A549 (cell line): ENCODE data around the gene DYNC1I1. TPM values are rescaled to one million over a fixed set of nuclear protein-coding genes. Genes with fewer than 3 reads are reported as not detected.
A peak's percentile ranks its signal among the peaks of the same experiment; 100 is the strongest.

ENCODE experiments used
- ATAC-seq, 2 experiments: fragments of 200-7000 bp in 1 of 2; fragments of >200 bp in 1 of 2; cut with Nextera tagmentation in 1 of 2; cut with Tn5 transposase in 1 of 2; 3 replicates each; pipeline versions ENCODE4 v1.8.0 to v1.9.1; 2018 to 2020; ENCODE audit warnings: mild to moderate bottlenecking in 1 of 2, moderate library complexity in 1 of 2
- CTCF ChIA-PET: fragments of 300-600 bp; sonication (Branson Sonifier 250); formaldehyde crosslinking; extraction: SDS; loops from one replicate; lab custom pipeline; 2021; ENCODE audit warnings: antibody characterized with exemption, inconsistent platforms; lab: Yijun Ruan, JAX
- POLR2A ChIA-PET: fragments of 350-600 bp; formaldehyde crosslinking; extraction: SDS; loops from one replicate; lab custom pipeline; 2021; ENCODE audit warnings: antibody characterized with exemption, inconsistent platforms; lab: Yijun Ruan, JAX
- DNase-seq, 2 experiments: peaks; one replicate each; pipeline versions ENCODE4 v3.0.0 to v3.0.0-alpha.2; 2011 to 2016; ENCODE audit warnings: low read depth in 1 of 2, low spot score in 1 of 2
- FAIRE-seq: peaks from 2 replicates; lab custom pipeline; 2011; peaks lifted over from hg19 to GRCh38; lab: Jason Lieb, UNC
- H3K27ac ChIP-seq, 2 experiments: fragments of >200 bp; sonication (Bioruptor Twin); formaldehyde crosslinking; 3 replicates each; pipeline ENCODE4 v1.5.1; 2016 to 2017
- H3K4me1 ChIP-seq: fragments of >200 bp; sonication (Bioruptor Twin); formaldehyde crosslinking; 3 replicates; pipeline ENCODE4 v1.6.1; 2016
- H3K4me2 ChIP-seq: fragments of >200 bp; sonication (Bioruptor Twin); formaldehyde crosslinking; 3 replicates; pipeline ENCODE4 v1.6.1; 2016
- H3K4me3 ChIP-seq: fragments of >200 bp; sonication (Bioruptor Twin); formaldehyde crosslinking; 3 replicates; pipeline ENCODE4 v1.5.1; 2016
- H3K9me3 ChIP-seq: fragments of >200 bp; sonication (Bioruptor Twin); formaldehyde crosslinking; 3 replicates; pipeline ENCODE4 v1.6.1; 2016
- BHLHE40 ChIP-seq: IDR thresholded peaks from 2 replicates; pipeline ENCODE4 v1.6.1; 2012; ENCODE audit warnings: low read depth, low read length, inconsistent platforms
- CBX2 ChIP-seq: fragments of 200-600 bp; sonication (generic); IDR thresholded peaks from 2 replicates; pipeline ENCODE4 v1.6.1; 2016; ENCODE audit warnings: low read depth, mild to moderate bottlenecking, borderline replicate concordance
- CBX8 ChIP-seq: fragments of 200-600 bp; sonication (generic); IDR thresholded peaks from 2 replicates; pipeline ENCODE4 v1.6.1; 2016
- CHD2 ChIP-seq: fragments of 150-350 bp; IDR thresholded peaks from 2 replicates; pipeline ENCODE4 v1.6.1; 2014; ENCODE audit warnings: low read length; ENCODE audit not compliant: partially characterized antibody
- EHF ChIP-seq: fragments of 250-450 bp; sonication (Bioruptor Pico); IDR thresholded peaks from 2 replicates; pipeline ENCODE4 v1.5.0; 2020; ENCODE audit warnings: mild to moderate bottlenecking
- EHMT2 ChIP-seq: fragments of 200-600 bp; sonication (generic); IDR thresholded peaks from 2 replicates; pipeline ENCODE4 v1.6.1; 2016; ENCODE audit warnings: antibody characterized with exemption, low read depth, mild to moderate bottlenecking, moderate library complexity
- EP300 ChIP-seq, 2 experiments: fragments of >200 bp; sonication (Bioruptor Twin); formaldehyde crosslinking; IDR thresholded peaks; 2 replicates in 1 of 2; 3 replicates in 1 of 2; pipeline ENCODE4 v1.6.1; 2016 to 2017
- FOSL2 ChIP-seq, 2 experiments: fragments of 450-650 bp in 1 of 2; fragments of >200 bp in 1 of 2; sonication (Bioruptor Twin) in 1 of 2; formaldehyde crosslinking; IDR thresholded peaks; 2 replicates each; pipeline versions ENCODE4 v1.5.0 to v1.6.1; 2016 to 2020; ENCODE audit warnings: mild to moderate bottlenecking in 1 of 2, moderate library complexity in 1 of 2
- FOXS1 ChIP-seq: fragments of 250-450 bp; sonication (Bioruptor Pico); IDR thresholded peaks from 2 replicates; pipeline ENCODE4 v1.5.0; 2020; ENCODE audit warnings: mild to moderate bottlenecking, moderate library complexity
- GATA3 ChIP-seq: IDR thresholded peaks from 2 replicates; pipeline ENCODE4 v1.6.1; 2012; ENCODE audit warnings: borderline replicate concordance
- HDAC2 ChIP-seq: fragments of 200-600 bp; sonication (generic); IDR thresholded peaks from 2 replicates; pipeline ENCODE4 v1.6.1; 2016
- HEYL ChIP-seq: fragments of 250-450 bp; sonication (Bioruptor Pico); IDR thresholded peaks from 2 replicates; pipeline ENCODE4 v1.8.0; 2021; ENCODE audit warnings: mild to moderate bottlenecking, moderate library complexity
- HOXB13 ChIP-seq: fragments of 250-450 bp; sonication (Bioruptor Pico); IDR thresholded peaks from 2 replicates; pipeline ENCODE4 v1.5.0; 2020; ENCODE audit warnings: low read depth, mild to moderate bottlenecking, moderate library complexity
- JUN ChIP-seq, 2 experiments: fragments of >200 bp; sonication (Bioruptor Twin); formaldehyde crosslinking; IDR thresholded peaks; 2 replicates in 1 of 2; 3 replicates in 1 of 2; pipeline ENCODE4 v1.6.1; 2016 to 2017
- MAZ ChIP-seq: fragments of 150-350 bp; IDR thresholded peaks from 2 replicates; pipeline ENCODE4 v1.6.1; 2014; ENCODE audit warnings: antibody characterized with exemption, low read depth, low read length, borderline replicate concordance
- NFE2L2 ChIP-seq: fragments of 150-350 bp; conservative IDR thresholded peaks from 2 replicates; pipeline ENCODE4 v1.6.1; 2014; ENCODE audit warnings: low read length
- NR3C1 ChIP-seq: fragments of >200 bp; sonication (Bioruptor Twin); formaldehyde crosslinking; IDR thresholded peaks from 3 replicates; pipeline ENCODE4 v1.6.1; 2017
- POLR2A ChIP-seq: IDR thresholded peaks from 2 replicates; pipeline ENCODE4 v1.6.1; 2012; ENCODE audit warnings: mild to moderate bottlenecking, low read length
- POLR2AphosphoS2 ChIP-seq: conservative IDR thresholded peaks from 2 replicates; pipeline ENCODE4 v1.6.1; 2012; ENCODE audit warnings: low read length, improper control_type of control experiment, inconsistent platforms
- RCOR1 ChIP-seq: fragments of 150-350 bp; IDR thresholded peaks from 2 replicates; pipeline ENCODE4 v1.6.1; 2014; ENCODE audit warnings: antibody characterized with exemption, low read length, low read depth
- SMC3 ChIP-seq: fragments of >200 bp; sonication (Bioruptor Twin); formaldehyde crosslinking; IDR thresholded peaks from 3 replicates; pipeline ENCODE4 v1.6.1; 2018; ENCODE audit warnings: inconsistent platforms
- ZFP36 ChIP-seq: fragments of 450-650 bp; IDR thresholded peaks from 2 replicates; pipeline ENCODE4 v1.6.1; 2014; ENCODE audit warnings: borderline replicate concordance; ENCODE audit not compliant: partially characterized antibody
- ZNF302 ChIP-seq: fragments of 250-450 bp; sonication (Bioruptor Pico); IDR thresholded peaks from 2 replicates; pipeline ENCODE4 v1.9.0; 2021; ENCODE audit warnings: inconsistent platforms, mild to moderate bottlenecking, moderate library complexity
- ZSCAN20 ChIP-seq: fragments of 250-450 bp; sonication (Bioruptor Pico); IDR thresholded peaks from 2 replicates; pipeline ENCODE4 v1.8.0; 2022; ENCODE audit warnings: mild to moderate bottlenecking, moderate library complexity
- WGBS: methylation state at CpG from one replicate; pipeline ENCODE4 v1.1.6; 2017; ENCODE audit errors: missing lambda C conversion rate; 5-methylcytosine and 5-hydroxymethylcytosine counted together
- polyA minus RNA-seq: library from RNA; depleted of rRNA, polyadenylated mRNA; stranded (reverse); fragments of >200 nt; gene quantifications from 2 replicates; pipeline ENCODE4 v1.2.3, GENCODE V29; 2011; rRNA and poly(A)+ RNA removed
- polyA plus RNA-seq, 4 experiments: library from polyadenylated mRNA; depleted of rRNA in 3 of 4; stranded (reverse); fragments of >200 nt; fragmentation: RNase III in 1 of 4; extraction: RNeasy Plus Mini Kit Qiagen cat#74134 plus additional on column Dnase treatment in 1 of 4; gene quantifications; 2 replicates in 3 of 4; 3 replicates in 1 of 4; pipeline ENCODE4 v1.2.3, GENCODE V29; 2011 to 2017
- TF ChIP-seq, protein P1 (sequence below): fragments of >200 bp; sonication (Bioruptor Twin); formaldehyde crosslinking; IDR thresholded peaks from 2 replicates; pipeline ENCODE4 v1.6.1; 2016
- TF ChIP-seq, protein P2 (sequence below): fragments of 450-650 bp; IDR thresholded peaks from 2 replicates; pipeline ENCODE4 v1.6.1; 2014; ENCODE audit warnings: antibody characterized with exemption
- TF ChIP-seq, protein P3 (sequence below): fragments of 150-350 bp; IDR thresholded peaks from 2 replicates; pipeline ENCODE4 v1.6.1; 2014; ENCODE audit warnings: low read depth, mild to moderate bottlenecking, low read length
- TF ChIP-seq, protein P4 (sequence below): fragments of >200 bp; sonication (Bioruptor Twin); formaldehyde crosslinking; IDR thresholded peaks from 3 replicates; pipeline ENCODE4 v1.5.1; 2016

Gene DYNC1I1
- 0.04 TPM in 1 of 2 replicates, not detected in the other for polyA plus RNA-seq (2011; rRNA removed)
- 0.04 TPM in 1 of 2 replicates, not detected in the other for polyA plus RNA-seq (2012; cell fraction: cytosol; rRNA removed)
- polyA plus RNA-seq (2012; cell fraction: nucleus; rRNA removed), result not detected in 2 replicates
- not detected in 3 replicates for polyA plus RNA-seq (2017; fragmentation: RNase III; extraction: RNeasy Plus Mini Kit Qiagen cat#74134 plus additional on column Dnase treatment)
- 0.08 TPM in 1 of 2 replicates, not detected in the other for polyA minus RNA-seq

DNA sequence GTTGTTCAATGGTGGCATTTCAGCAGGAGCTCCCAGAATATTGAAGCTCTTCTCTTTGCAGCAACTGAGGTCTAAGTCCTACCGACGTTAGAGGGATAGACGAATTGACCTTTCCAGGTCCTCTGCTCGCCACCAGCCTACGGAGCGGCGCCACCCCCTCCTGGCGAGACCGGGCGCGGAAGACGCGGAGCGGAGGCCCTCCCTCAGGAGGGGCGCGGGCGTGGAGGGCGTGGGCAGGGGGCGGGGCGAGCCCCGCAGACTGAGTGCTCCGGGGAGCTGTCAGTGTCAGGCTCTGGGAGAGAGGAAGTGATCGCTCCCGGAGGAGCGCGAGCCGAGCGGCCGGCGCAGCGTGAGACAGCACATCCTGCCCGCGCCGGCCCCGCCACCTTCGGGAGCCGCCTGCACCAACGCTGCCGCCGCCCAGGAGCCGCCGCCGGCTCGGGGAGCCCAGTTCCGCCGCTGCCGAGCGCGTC lies at the start of gene DYNC1I1:
DYNC1I1 (plus strand) TSS at position 257 of the 473 bp plus-strand sequence. CDS start 32,176 bp downstream, outside the sequence.
- Histone ChIP-seq H3K9me3 (no peaks in the 10 kb centered on the region), H3K4me3 (peak within 1 kb of the TSS; percentile 60), H3K4me1 (0 out of 3 replicates have a peak, but pooled peaks cover 4% of the 10 kb centered on the region), H3K27ac (peak within 1 kb of the TSS; percentile 12 to 73; a peak in 3 of 6 replicates), H3K4me2 (peak within 1 kb of the TSS; percentile 95)
- ChIA-PET POLR2A (no interaction called here), CTCF (interaction anchor here (0.6 to 1.5 kb wide), 4 partner anchors 23 to 99 kb away, joined by 3 to 4 read pairs (median 4); no protein-coding TSS in a partner anchor)
- under 1% methylated on average over 17 of the region's 49 CpGs for WGBS
- ATAC-seq (peak; percentile 90 to 98), DNase-seq (peak; percentile 56 to 57), FAIRE-seq (no peak)
- TF ChIP-seq HOXB13 (CRISPR knock-in tag) (no peak), POLR2AphosphoS2 (no peak), ZFP36 (no peak), NFE2L2 (no peak), POLR2A (no peak), CBX2 (no peak), BHLHE40 (no peak), EP300 (IDR thresholded peaks at IDR 0.05) (no peak), EHMT2 (no peak), FOSL2 (IDR thresholded peaks at IDR 0.05) (no peak), FOSL2 (CRISPR knock-in tag; IDR thresholded peaks at IDR 0.05) (no peak), HDAC2 (no peak), CHD2 (no peak), ZNF302 (CRISPR knock-in tag) (no peak), HEYL (CRISPR knock-in tag) (no peak), EHF (CRISPR knock-in tag) (no peak), CBX8 (no peak), JUN (IDR thresholded peaks at IDR 0.05) (no peak)
- TF ChIP-seq, protein P1, sequence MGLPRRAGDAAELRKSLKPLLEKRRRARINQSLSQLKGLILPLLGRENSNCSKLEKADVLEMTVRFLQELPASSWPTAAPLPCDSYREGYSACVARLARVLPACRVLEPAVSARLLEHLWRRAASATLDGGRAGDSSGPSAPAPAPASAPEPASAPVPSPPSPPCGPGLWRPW, result no peak
- TF ChIP-seq, protein P2, sequence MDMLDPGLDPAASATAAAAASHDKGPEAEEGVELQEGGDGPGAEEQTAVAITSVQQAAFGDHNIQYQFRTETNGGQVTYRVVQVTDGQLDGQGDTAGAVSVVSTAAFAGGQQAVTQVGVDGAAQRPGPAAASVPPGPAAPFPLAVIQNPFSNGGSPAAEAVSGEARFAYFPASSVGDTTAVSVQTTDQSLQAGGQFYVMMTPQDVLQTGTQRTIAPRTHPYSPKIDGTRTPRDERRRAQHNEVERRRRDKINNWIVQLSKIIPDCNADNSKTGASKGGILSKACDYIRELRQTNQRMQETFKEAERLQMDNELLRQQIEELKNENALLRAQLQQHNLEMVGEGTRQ, result no peak
- TF ChIP-seq, protein P3, sequence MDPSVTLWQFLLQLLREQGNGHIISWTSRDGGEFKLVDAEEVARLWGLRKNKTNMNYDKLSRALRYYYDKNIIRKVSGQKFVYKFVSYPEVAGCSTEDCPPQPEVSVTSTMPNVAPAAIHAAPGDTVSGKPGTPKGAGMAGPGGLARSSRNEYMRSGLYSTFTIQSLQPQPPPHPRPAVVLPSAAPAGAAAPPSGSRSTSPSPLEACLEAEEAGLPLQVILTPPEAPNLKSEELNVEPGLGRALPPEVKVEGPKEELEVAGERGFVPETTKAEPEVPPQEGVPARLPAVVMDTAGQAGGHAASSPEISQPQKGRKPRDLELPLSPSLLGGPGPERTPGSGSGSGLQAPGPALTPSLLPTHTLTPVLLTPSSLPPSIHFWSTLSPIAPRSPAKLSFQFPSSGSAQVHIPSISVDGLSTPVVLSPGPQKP, result no peak

DNA sequence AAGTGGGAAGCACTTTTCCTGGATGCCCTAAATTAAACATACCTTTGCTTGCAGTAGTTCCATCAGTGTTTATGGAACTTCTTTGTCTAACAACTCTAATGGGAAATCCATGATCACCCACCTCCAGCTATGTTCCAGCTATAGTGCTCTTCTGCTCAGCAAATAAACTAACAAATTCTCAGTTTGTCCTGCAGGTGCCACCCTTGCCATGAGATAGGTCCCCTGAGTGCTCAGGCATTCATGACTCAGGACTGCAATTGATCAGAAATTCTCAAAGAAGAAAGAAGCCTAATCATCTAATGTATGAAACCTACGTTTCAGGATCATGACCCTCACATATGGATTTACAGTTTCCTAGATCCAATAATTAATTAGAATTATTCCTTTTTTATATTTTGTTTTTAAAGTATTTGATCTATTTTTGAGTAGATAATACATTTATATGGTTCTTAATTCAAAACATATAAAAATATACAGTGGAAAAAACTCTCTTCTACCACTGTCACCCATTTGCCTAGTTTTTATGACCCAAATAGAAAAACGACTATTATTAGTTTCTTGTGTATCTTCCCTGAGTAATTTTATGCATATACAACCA lies 48.7 kb upstream of the DYNC1I1 start:
- Histone ChIP-seq H3K4me2 (no peak overlapping the region), H3K4me3 (no peak overlapping the region), H3K4me1 (no peaks in the 10 kb centered on the region), H3K9me3 (no peaks in the 10 kb centered on the region), H3K27ac (no peak overlapping the region)
- 0% methylated on average over 2 of the region's 2 CpGs for WGBS
- CTCF ChIA-PET, result interaction anchor here (0.6 to 9.4 kb wide), 18 partner anchors 10 to 1317 kb away, joined by 3 to 171 read pairs (median 3); no protein-coding TSS in a partner anchor
- ATAC-seq (peak; percentile 86 to 92), DNase-seq (peak; percentile 51 to 65), FAIRE-seq (peak; percentile 78)
- POLR2A ChIA-PET, result interaction anchor here (1.2 kb wide), 1 partner anchor 147 kb away, joined by 4 read pairs; no protein-coding TSS in a partner anchor
- TF ChIP-seq CHD2 (no peak), JUN (IDR thresholded peaks at IDR 0.05) (no peak), GATA3 (no peak), ZSCAN20 (CRISPR knock-in tag) (no peak), NR3C1 (no peak), FOSL2 (IDR thresholded peaks at IDR 0.05) (no peak), FOSL2 (CRISPR knock-in tag; IDR thresholded peaks at IDR 0.05) (0 out of 2 replicates have a peak, but pooled peaks have one; percentile 3), FOXS1 (CRISPR knock-in tag) (no peak), RCOR1 (no peak), MAZ (no peak), HDAC2 (no peak), SMC3 (peak; percentile 66), CBX2 (no peak), POLR2AphosphoS2 (no peak), EHMT2 (no peak), CBX8 (no peak), BHLHE40 (no peak)
- TF ChIP-seq, protein P3, result no peak
- TF ChIP-seq, protein P4, sequence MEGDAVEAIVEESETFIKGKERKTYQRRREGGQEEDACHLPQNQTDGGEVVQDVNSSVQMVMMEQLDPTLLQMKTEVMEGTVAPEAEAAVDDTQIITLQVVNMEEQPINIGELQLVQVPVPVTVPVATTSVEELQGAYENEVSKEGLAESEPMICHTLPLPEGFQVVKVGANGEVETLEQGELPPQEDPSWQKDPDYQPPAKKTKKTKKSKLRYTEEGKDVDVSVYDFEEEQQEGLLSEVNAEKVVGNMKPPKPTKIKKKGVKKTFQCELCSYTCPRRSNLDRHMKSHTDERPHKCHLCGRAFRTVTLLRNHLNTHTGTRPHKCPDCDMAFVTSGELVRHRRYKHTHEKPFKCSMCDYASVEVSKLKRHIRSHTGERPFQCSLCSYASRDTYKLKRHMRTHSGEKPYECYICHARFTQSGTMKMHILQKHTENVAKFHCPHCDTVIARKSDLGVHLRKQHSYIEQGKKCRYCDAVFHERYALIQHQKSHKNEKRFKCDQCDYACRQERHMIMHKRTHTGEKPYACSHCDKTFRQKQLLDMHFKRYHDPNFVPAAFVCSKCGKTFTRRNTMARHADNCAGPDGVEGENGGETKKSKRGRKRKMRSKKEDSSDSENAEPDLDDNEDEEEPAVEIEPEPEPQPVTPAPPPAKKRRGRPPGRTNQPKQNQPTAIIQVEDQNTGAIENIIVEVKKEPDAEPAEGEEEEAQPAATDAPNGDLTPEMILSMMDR, result peak; percentile 66
